Testis (tissue), 3 donors: ENCODE measurements around the gene SDK2. TPM values are rescaled to one million over a fixed set of nuclear protein-coding genes. Genes with fewer than 3 reads are reported as not detected.

Source experiments
- DNase-seq: peaks from one replicate; pipeline ENCODE4 v3.0.0-alpha.2; 2019
- H3K27ac ChIP-seq, 2 donors: fragments of 200-600 bp; sonication (generic); one replicate each; pipeline ENCODE4 v1.5.1; 2019
- H3K27me3 ChIP-seq: fragments of 200-600 bp; sonication (generic); one replicate; pipeline ENCODE4 v1.5.1; 2019
- H3K36me3 ChIP-seq: fragments of 200-600 bp; sonication (generic); one replicate; pipeline ENCODE4 v1.5.1; 2017; ENCODE audit warnings: low read depth; ENCODE audit errors: missing control alignments
- H3K4me1 ChIP-seq: fragments of 200-600 bp; sonication (generic); one replicate; pipeline ENCODE4 v1.5.1; 2019
- H3K4me3 ChIP-seq, 2 donors: fragments of 200-600 bp; sonication (generic); one replicate each; pipeline ENCODE4 v1.5.1; 2017 to 2019
- H3K9me3 ChIP-seq: fragments of 200-600 bp; sonication (generic); one replicate; pipeline ENCODE4 v1.5.1; 2017
- CTCF ChIP-seq, 3 experiments: fragments of 450-650 bp in 2 of 3; fragments of 200-600 bp in 1 of 3; sonication (generic) in 1 of 3; IDR thresholded peaks; one replicate each; pipeline ENCODE4 v1.5.1; 2016 to 2019; ENCODE audit warnings: antibody characterized with exemption in 3 of 3, mild to moderate bottlenecking in 2 of 3, moderate library complexity in 1 of 3
- POLR2A ChIP-seq: fragments of 450-650 bp; IDR thresholded peaks from one replicate; pipeline ENCODE4 v1.6.1; 2017; ENCODE audit warnings: antibody characterized with exemption, mild to moderate bottlenecking, moderate library complexity
- WGBS, 2 donors: methylation state at CpG; one replicate each; pipeline ENCODE4 v1.1.5; 2018; 5-methylcytosine and 5-hydroxymethylcytosine counted together
- intact Hi-C: fragments of 100-400 bp; cut with DNase I; formaldehyde crosslinking; loops from one replicate; pipeline ENCODE4 v1.15.1; 2023; ENCODE audit warnings: low total_unique reads
- polyA plus RNA-seq: library from polyadenylated mRNA; stranded (reverse); fragments of 350-450 nt; fragmentation: Illumina TruSeq; extraction: RNeasy Lipid Tissue Mini Kit (QIAGEN cat#74804); gene quantifications from one replicate; pipeline ENCODE4 v1.2.3, GENCODE V29; 2014; ENCODE audit warnings: low read depth, low replicate concordance; ENCODE audit not compliant: insufficient read depth
- total RNA-seq, 2 donors: library from RNA; depleted of rRNA; stranded (reverse); fragments of >200 nt; gene quantifications; one replicate each; pipeline ENCODE4 v1.2.3, GENCODE V29; 2016

Gene SDK2
- total and polyA plus RNA-seq, 3 donors from 2014 or later, result 36.9 to 63.4 (median 55.4) TPM

GRCh38 chr17:73323409-73324159 lies 320.7 kb downstream of the SDK2 start:
- no peak overlapping the region for H3K27ac ChIP-seq
- H3K4me3 ChIP-seq, result no peak overlapping the region
- peaks cover 11% of the 10 kb centered on the region for H3K4me1 ChIP-seq
- H3K9me3 ChIP-seq, result no peaks in the 10 kb centered on the region
- H3K27me3 ChIP-seq, result no peaks in the 10 kb centered on the region
- 56 to 62% methylated on average over 5 of the region's 5 CpGs for WGBS, 2 donors
- TF ChIP-seq POLR2A (no peak), CTCF (IDR thresholded peaks at IDR 0.05) (no peak)
- intact Hi-C loops, result no loop called here
- H3K36me3 ChIP-seq, result no peaks in the 10 kb centered on the region
- no peak for DNase-seq

GRCh38 chr17:73320601-73321264 lies 323.5 kb downstream of the SDK2 start:
- intact Hi-C loops, result no loop called here
- Histone ChIP-seq H3K4me3 (no peak overlapping the region), H3K9me3 (no peaks in the 10 kb centered on the region), H3K4me1 (peaks cover 15% of the 10 kb centered on the region), H3K27me3 (no peaks in the 10 kb centered on the region), H3K36me3 (no peaks in the 10 kb centered on the region), H3K27ac (no peak overlapping the region)
- no peak for TF ChIP-seq POLR2A
- TF ChIP-seq CTCF (IDR thresholded peaks at IDR 0.05), result no peak
- WGBS, 2 donors, result 62 to 75% methylated on average over 6 of the region's 6 CpGs
- DNase-seq, result no peak

- WGBS, 2 donors, result 61 to 100% methylated on average over 3 of the region's 3 CpGs
- Histone ChIP-seq H3K9me3 (no peaks in the 10 kb centered on the region), H3K4me3 (no peak overlapping the region), H3K36me3 (no peaks in the 10 kb centered on the region), H3K4me1 (peaks cover 8% of the 10 kb centered on the region), H3K27me3 (no peaks in the 10 kb centered on the region), H3K27ac (no peak overlapping the region)
- DNase-seq, result no peak
- intact Hi-C loops, result no loop called here
- no peak for TF ChIP-seq CTCF (IDR thresholded peaks at IDR 0.05)
- TF ChIP-seq POLR2A, result no peak
Observed at GRCh38 chr17:73319766-73320165, 324.5 kb downstream of the SDK2 start.

GRCh38 chr17:73318836-73319235 lies 325.4 kb downstream of the SDK2 start:
- intact Hi-C loops, result no loop called here
- H3K27me3 ChIP-seq, result no peaks in the 10 kb centered on the region
- H3K4me1 ChIP-seq, result peaks cover 4% of the 10 kb centered on the region
- no peak overlapping the region for H3K4me3 ChIP-seq
- H3K36me3 ChIP-seq, result no peaks in the 10 kb centered on the region
- no peaks in the 10 kb centered on the region for H3K9me3 ChIP-seq
- 67% methylated on average over 5 of the region's 5 CpGs for WGBS, 2 donors
- TF ChIP-seq CTCF (IDR thresholded peaks at IDR 0.05) (no peak), POLR2A (no peak)
- H3K27ac ChIP-seq, result no peak overlapping the region
- DNase-seq, result no peak

GRCh38 chr17:73318427-73318813 lies 325.8 kb downstream of the SDK2 start:
- Histone ChIP-seq H3K4me1 (peaks cover 4% of the 10 kb centered on the region), H3K36me3 (no peaks in the 10 kb centered on the region), H3K4me3 (no peak overlapping the region), H3K27me3 (no peaks in the 10 kb centered on the region), H3K9me3 (no peaks in the 10 kb centered on the region), H3K27ac (no peak overlapping the region)
- 95 to 96% methylated on average over 8 of the region's 8 CpGs for WGBS, 2 donors
- no peak for DNase-seq
- intact Hi-C loops, result no loop called here
- no peak for TF ChIP-seq POLR2A
- TF ChIP-seq CTCF (IDR thresholded peaks at IDR 0.05), result no peak
